GM12878 (cell line): ENCODE measurements around the gene HMBS. TPM values are rescaled to one million over a fixed set of nuclear protein-coding genes. Genes with fewer than 3 reads are reported as not detected.

Experiments used
- ATF3 ChIP-seq: IDR thresholded peaks from 2 replicates; pipeline ENCODE4 v1.6.1; 2011; ENCODE audit warnings: low read depth, mild to moderate bottlenecking, low read length, moderate library complexity, borderline replicate concordance; ENCODE audit errors: extremely low read depth
- BRCA1 ChIP-seq: IDR thresholded peaks from 2 replicates; pipeline ENCODE4 v1.6.1; 2011; ENCODE audit warnings: low read depth, low read length, improper control_type of control experiment
- CHD1 ChIP-seq: IDR thresholded peaks from 2 replicates; pipeline ENCODE4 v1.6.1; 2012; ENCODE audit warnings: low read depth, low read length, improper control_type of control experiment
- CTCF ChIP-seq, 3 experiments: IDR thresholded peaks in 2 of 3; conservative IDR thresholded peaks in 1 of 3; 2 replicates each; pipeline ENCODE4 v1.5.1; 2011; ENCODE audit warnings: low read depth in 3 of 3, low read length in 3 of 3, mild to moderate bottlenecking in 3 of 3, control low read depth in 2 of 3, moderate library complexity in 2 of 3, inconsistent platforms in 1 of 3, mixed read lengths in 1 of 3; ENCODE audit not compliant: control insufficient read depth in 2 of 3, insufficient read depth in 1 of 3; ENCODE audit errors: extremely low read depth in 1 of 3
- NKRF ChIP-seq: fragments of 450-650 bp; conservative IDR thresholded peaks from 2 replicates; pipeline ENCODE4 v1.6.1; 2017; ENCODE audit warnings: mild to moderate bottlenecking, moderate library complexity
- SMAD1 ChIP-seq: fragments of 450-650 bp; IDR thresholded peaks from 2 replicates; pipeline ENCODE4 v1.6.1; 2018; ENCODE audit warnings: mild to moderate bottlenecking, low read depth; ENCODE audit not compliant: partially characterized antibody
- SMC3 ChIP-seq: IDR thresholded peaks from 2 replicates; pipeline ENCODE4 v1.6.1; 2011; ENCODE audit warnings: low read length, improper control_type of control experiment, borderline replicate concordance
- polyA plus RNA-seq, 11 experiments: library from polyadenylated mRNA; depleted of rRNA in 4 of 11; unstranded in 6 of 11; stranded (reverse) in 5 of 11; fragments of >200 nt; fragmentation: Nextera tagmentation in 4 of 11; fragmentation: Illumina TruSeq in 1 of 11; extraction: Ambion mirVana in 4 of 11; extraction: Trizol in 1 of 11; gene quantifications; 1 replicate in 1 of 11; 2 replicates in 10 of 11; pipeline versions ENCODE4 v1.2.1 to v1.2.3, GENCODE V29; 2011 to 2016; ENCODE audit warnings: inconsistent platforms in 2 of 11, missing spikeins in 2 of 11, low read depth in 1 of 11
- total RNA-seq, 4 experiments: library from RNA; depleted of rRNA in 3 of 4; stranded (reverse); fragments of >200 nt in 3 of 4; fragmentation: Illumina TruSeq in 1 of 4; extraction: Trizol in 1 of 4; gene quantifications; 2 replicates each; pipeline versions ENCODE4 v1.2.1 to v1.2.3, GENCODE V29; 2013 to 2021

The HMBS gene
- total and polyA plus RNA-seq, 10 of the 15 experiments (the other 5 are each of a cell fraction or from before 2014, with no cell fraction given): 17.7 to 96.7 (median 49.7) TPM

- TF ChIP-seq ATF3 (no peak), BRCA1 (0 out of 2 replicates have a peak, but pooled peaks have one; percentile 15), CTCF (IDR thresholded peaks at IDR 0.05 in 2 of 3, conservative IDR thresholded peaks at IDR 0.05 in 1 of 3; ENCODE audit: control insufficient read depth in 2 of 3, extremely low read depth in 1 of 3, insufficient read depth in 1 of 3, low read depth in 3 of 3, low read length in 3 of 3) (peak in 1 of 3 experiments; percentile 9; a peak in 1 of 6 replicates), CHD1 (no peak), NKRF (no peak; the same call in 1 of the 2 replicates), SMC3 (0 out of 2 replicates have a peak, but pooled peaks have one; percentile 12), SMAD1 (no peak)
These were observed 16.5 kb downstream of the HMBS start (continued) for GRCh38 chr11:119100994-119101758.
